Adrenal gland (tissue), 5 donors: Measurements from ENCODE around the gene ZNF217.

Experiments used
- CTCF ChIP-seq, 6 experiments: fragments of 450-650 bp in 4 of 6; fragments of 200-600 bp in 2 of 6; sonication (generic) in 1 of 6; IDR thresholded peaks; 1 replicate in 5 of 6; 2 replicates in 1 of 6; pipeline versions ENCODE4 v1.5.1 to v1.8.0; 2016 to 2021; ENCODE audit warnings: antibody characterized with exemption in 6 of 6, mild to moderate bottlenecking in 2 of 6, moderate library complexity in 1 of 6
- POLR2A ChIP-seq, 2 donors: fragments of 450-650 bp; IDR thresholded peaks; one replicate each; pipeline ENCODE4 v1.6.1; 2017; ENCODE audit warnings: antibody characterized with exemption in 2 of 2, mild to moderate bottlenecking in 2 of 2, moderate library complexity in 1 of 2
- donor health status: DM: no; HTN: no; CAD: no.

- TF ChIP-seq CTCF (IDR thresholded peaks at IDR 0.05) (no peak), POLR2A (IDR thresholded peaks at IDR 0.05) (no peak)
Observed at GRCh38 chr20:53631909-53632662, 38.4 kb upstream of the ZNF217 start.
